Measurements from ENCODE around the gene MXI1.

Gene MXI1

GRCh38 chr10:110278562-110279406, 71.4 kb downstream of the MXI1 start:
- DNase-seq: no peak

GRCh38 chr10:110279407-110279986, 72.1 kb downstream of the MXI1 start:
- DNase-seq: peak in 3 of 4 experiments; percentile 1 to 17 (median 4)

- DNase-seq: no peak
These were observed 76.9 kb downstream of the MXI1 start for GRCh38 chr10:110284262-110284661.

- no peak for DNase-seq
These were observed 78.1 kb downstream of the MXI1 start for GRCh38 chr10:110285501-110285900.

GRCh38 chr10:110286841-110287240, 79.4 kb downstream of the MXI1 start:
- no peak for DNase-seq

- no peak for DNase-seq
These were observed 89.6 kb downstream of the MXI1 start for GRCh38 chr10:110296966-110297365.

GRCh38 chr10:110300486-110300986, 93.1 kb downstream of the MXI1 start:
- no peak for DNase-seq

GRCh38 chr10:110303681-110304080, 96.3 kb downstream of the MXI1 start:
- DNase-seq: no peak

- DNase-seq: peak in 2 of 4 experiments; percentile 35 to 51
These were observed 97.0 kb downstream of the MXI1 start for GRCh38 chr10:110304394-110304779.

GRCh38 chr10:110304780-110305421, 97.5 kb downstream of the MXI1 start, which contains the start of gene SMNDC1:
TSS of gene SMNDC1 (minus strand) at chr10:110304920. CDS start at chr10:110303587, 1,333 bp downstream.
- DNase-seq: peak; percentile 90 to 95 (median 91)

- peak in 2 of 4 experiments; percentile 15 to 22 for DNase-seq
These were observed 98.5 kb downstream of the MXI1 start for GRCh38 chr10:110305767-110306451.

GRCh38 chr10:110306452-110306768, 99.0 kb downstream of the MXI1 start:
- DNase-seq: no peak

GRCh38 chr10:110307805-110308204, 100.4 kb downstream of the MXI1 start:
- no peak for DNase-seq

- no peak for DNase-seq
These were observed 103.3 kb downstream of the MXI1 start for GRCh38 chr10:110310741-110311140.

GRCh38 chr10:110311357-110311949, 104.0 kb downstream of the MXI1 start:
- peak in 1 of 4 experiments; percentile 6 for DNase-seq

GRCh38 chr10:110312206-110312605, 104.8 kb downstream of the MXI1 start:
- no peak for DNase-seq

GRCh38 chr10:110313674-110314073, 106.3 kb downstream of the MXI1 start:
- no peak for DNase-seq

- DNase-seq: no peak
These were observed 110.8 kb downstream of the MXI1 start for GRCh38 chr10:110317866-110318850.

- no peak for DNase-seq
These were observed 114.6 kb downstream of the MXI1 start for GRCh38 chr10:110321869-110322620.

GRCh38 chr10:110323503-110323902, 116.1 kb downstream of the MXI1 start:
- DNase-seq: no peak
